Measurements from ENCODE around the gene SLC44A5.
"Not testable (repeated sequence)": the region's sequence is repeated elsewhere in the genome, so short reads cannot be mapped to it uniquely, and the experiment has no call there.

SLC44A5 gene

DNA sequence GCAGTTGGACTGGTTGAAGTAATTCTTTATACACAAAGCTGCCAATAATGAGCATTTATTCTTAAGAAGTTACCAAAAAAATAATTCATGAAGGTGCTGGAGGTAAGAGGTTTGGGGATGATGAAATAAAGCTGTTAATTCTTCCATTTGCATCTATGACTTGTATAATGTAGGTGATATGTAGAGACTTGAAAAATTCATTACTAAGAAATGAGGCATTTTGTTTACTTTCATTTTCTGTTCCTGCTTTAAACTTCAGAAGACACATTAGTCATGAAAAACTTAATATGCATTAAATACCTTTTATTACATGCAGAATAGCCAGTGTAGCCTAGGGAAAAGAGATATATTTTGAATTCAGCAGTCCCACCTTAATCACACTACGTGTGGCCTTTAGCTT lies 214.2 kb downstream of the SLC44A5 start:
- no peak for DNase-seq (ENCODE audit: low read depth in 2 of 2)
- no peak overlapping the region for H3K4me3 ChIP-seq (replicated peaks in 1 of 2; ENCODE audit: low read depth in 2 of 2, low read length in 2 of 2)
- TF ChIP-seq, protein P1, sequence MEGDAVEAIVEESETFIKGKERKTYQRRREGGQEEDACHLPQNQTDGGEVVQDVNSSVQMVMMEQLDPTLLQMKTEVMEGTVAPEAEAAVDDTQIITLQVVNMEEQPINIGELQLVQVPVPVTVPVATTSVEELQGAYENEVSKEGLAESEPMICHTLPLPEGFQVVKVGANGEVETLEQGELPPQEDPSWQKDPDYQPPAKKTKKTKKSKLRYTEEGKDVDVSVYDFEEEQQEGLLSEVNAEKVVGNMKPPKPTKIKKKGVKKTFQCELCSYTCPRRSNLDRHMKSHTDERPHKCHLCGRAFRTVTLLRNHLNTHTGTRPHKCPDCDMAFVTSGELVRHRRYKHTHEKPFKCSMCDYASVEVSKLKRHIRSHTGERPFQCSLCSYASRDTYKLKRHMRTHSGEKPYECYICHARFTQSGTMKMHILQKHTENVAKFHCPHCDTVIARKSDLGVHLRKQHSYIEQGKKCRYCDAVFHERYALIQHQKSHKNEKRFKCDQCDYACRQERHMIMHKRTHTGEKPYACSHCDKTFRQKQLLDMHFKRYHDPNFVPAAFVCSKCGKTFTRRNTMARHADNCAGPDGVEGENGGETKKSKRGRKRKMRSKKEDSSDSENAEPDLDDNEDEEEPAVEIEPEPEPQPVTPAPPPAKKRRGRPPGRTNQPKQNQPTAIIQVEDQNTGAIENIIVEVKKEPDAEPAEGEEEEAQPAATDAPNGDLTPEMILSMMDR (IDR thresholded peaks at IDR 0.05; ENCODE audit: low read depth, low read length): no peak

DNA sequence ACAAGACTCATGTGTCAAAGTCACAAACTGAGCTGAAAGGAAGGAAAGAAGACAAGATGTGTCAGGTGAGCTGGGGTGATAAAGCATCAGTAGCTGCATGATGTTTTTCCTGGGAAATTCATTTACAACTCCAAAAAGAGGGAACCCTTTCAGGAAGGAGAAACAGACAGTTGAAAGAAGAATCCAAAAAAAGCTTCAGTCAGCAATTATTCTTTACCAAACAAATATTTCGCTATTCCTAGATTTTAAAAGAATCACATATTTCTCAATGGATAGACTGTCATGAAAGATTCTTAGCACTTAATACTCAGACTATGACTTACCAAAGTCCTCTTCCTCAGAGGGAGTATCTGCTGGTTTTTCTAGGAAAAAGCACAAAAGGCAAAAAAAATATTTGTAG lies 214.7 kb downstream of the SLC44A5 start:
- H3K4me3 ChIP-seq (replicated peaks in 1 of 2; ENCODE audit: low read depth in 2 of 2, low read length in 2 of 2): no peak overlapping the region
- DNase-seq (ENCODE audit: low read depth in 2 of 2): no peak
- TF ChIP-seq, protein P1 (IDR thresholded peaks at IDR 0.05; ENCODE audit: low read depth, low read length): no peak

DNA sequence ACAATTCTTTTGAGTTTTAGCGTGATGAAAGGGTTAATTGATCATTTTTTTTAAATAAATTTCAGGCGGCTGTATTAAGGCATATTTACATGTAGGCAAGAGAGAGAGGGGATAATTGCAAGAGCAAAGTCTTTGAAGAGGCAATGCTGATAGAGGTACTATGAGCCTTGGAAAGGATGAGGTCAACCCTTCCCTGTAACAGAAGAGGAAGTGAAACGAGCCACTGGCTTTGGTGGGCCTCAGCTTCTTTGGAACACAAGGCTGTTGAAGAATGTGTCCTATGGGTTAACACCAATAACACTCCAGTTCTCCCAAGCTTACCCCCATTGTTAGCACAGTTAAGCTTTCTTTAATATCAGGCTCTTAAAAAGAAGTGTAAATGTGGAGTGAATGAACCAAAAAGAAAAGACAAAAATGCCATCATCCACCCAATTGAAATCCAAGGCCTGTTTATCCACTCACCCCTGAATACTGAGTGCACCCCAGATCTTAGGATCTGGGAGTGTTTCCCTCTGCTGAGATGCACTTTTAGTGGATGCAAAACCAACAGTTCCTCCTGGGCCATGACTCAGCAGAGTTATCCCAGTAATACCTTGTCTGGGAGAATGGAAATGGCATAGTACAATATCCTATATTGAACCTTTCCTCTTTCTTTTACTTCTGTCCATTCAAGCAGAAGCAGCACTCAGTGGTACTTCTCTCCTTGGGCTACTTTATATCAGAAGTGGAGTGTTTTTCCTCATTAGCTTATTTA lies 216.4 kb downstream of the SLC44A5 start:
- no peak for DNase-seq (ENCODE audit: low read depth in 2 of 2)
- no peak overlapping the region for H3K4me3 ChIP-seq (replicated peaks in 1 of 2; ENCODE audit: low read depth in 2 of 2, low read length in 2 of 2)
- TF ChIP-seq, protein P1 (IDR thresholded peaks at IDR 0.05; ENCODE audit: low read depth, low read length): no peak

DNA sequence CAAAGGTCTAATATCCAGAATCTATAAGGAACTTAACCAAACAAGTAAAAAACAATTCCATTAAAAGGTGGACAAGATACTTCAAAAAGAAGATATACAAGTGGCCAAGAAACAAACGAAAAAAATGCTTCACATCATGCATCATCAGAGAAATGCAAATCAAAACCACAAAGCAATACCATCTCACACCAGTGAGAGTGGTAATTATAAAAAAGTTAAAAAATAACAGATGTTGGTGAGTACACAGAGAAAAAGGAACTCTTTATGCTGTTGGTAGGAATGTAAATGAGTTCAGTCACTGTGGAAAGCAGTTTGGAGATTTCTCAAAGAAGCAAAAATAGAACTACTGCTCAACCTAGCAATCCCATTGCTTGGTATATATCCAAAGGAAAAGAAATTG lies 218.6 kb downstream of the SLC44A5 start:
- no peak for DNase-seq (ENCODE audit: low read depth in 2 of 2)
- TF ChIP-seq, protein P1 (IDR thresholded peaks at IDR 0.05; ENCODE audit: low read depth, low read length): no peak
- no peak overlapping the region for H3K4me3 ChIP-seq (replicated peaks in 1 of 2; ENCODE audit: low read depth in 2 of 2, low read length in 2 of 2)

DNA sequence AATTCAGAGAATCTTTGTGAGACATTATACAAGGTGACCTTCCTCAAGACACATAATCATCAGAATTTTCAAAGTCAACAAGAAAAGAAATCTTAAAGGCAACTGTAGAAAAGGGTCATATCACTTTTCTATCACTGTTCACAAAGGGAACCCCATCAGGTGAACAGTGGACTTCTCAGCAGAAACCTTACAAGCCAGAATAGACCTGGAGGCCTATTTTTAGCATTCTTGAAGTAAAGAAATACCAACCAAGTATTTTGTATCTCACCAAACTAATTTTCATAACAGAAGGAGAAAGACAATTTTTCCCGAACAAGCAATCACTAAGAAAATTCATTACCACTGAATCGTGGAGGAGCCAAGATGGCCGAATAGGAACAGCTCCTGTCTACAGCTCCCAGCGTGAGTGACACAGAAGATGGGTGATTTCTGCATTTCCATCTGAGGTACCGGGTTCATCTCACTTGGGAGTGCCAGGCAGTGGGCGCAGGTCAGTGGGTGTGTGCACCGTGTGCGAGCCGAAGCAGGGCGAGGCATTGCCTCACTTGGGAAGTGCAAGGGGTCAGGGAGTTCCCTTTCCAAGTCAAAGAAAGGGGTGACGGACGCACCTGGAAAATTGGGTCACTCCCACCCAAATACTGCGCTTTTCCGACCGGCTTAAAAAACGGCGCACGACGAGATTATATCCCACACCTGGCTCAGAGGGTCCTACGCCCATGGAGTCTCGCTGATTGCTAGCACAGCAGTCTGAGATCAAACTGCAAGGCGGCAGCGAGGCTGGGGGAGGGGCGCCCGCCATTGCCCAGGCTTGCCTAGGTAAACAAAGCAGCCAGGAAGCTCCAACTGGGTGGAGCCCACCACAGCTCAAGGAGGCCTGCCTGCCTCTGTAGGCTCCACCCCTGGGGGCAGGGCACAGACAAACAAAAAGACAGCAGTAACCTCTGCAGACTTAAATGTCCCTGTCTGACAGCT lies 235.2 kb downstream of the SLC44A5 start:
- not testable (repeated sequence) for DNase-seq (ENCODE audit: low read depth in 2 of 2); H3K4me3 ChIP-seq (replicated peaks in 1 of 2; ENCODE audit: low read depth in 2 of 2, low read length in 2 of 2)

DNA sequence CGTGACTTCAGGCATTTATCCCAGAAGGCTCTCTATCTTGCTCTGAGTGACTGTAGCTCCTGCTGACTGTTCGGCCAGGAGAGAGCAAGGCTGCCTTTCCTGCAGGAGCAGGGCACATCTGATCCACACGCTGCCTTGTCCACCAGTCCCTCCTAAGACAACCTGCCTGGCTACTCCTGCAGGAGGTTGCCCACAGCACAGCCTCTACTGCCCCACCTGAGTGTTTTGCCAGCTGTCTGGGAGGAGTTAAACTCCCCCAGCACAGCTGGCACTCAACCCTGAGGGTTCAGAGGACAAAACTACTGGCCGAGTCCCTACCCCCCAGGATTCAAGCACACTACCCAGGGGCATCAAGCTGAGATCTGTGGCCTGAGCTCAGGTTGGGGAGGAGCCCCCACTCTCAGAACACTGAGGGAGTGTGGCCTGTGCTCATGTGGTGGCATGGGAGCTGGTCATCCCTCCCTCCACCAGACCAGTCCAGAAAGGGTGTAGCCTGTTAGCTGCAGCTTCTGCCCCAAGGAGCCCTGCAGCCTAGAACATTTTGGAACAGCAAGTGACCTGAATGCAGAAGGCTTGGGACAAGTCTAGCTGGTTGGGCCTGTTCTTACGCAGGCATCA lies 237.3 kb downstream of the SLC44A5 start:
- DNase-seq (ENCODE audit: low read depth in 2 of 2): no peak
- no peak overlapping the region for H3K4me3 ChIP-seq (replicated peaks in 1 of 2; ENCODE audit: low read depth in 2 of 2, low read length in 2 of 2)

More for the DNA sequence above, 237.3 kb downstream of the SLC44A5 start:
- TF ChIP-seq, protein P1 (IDR thresholded peaks at IDR 0.05; ENCODE audit: low read depth, low read length): no peak
